ENCODE data around the gene TAS2R31. TPM values are rescaled to one million over a fixed set of nuclear protein-coding genes. Genes with fewer than 3 reads are reported as not detected.
"Not testable (repeated sequence)": the region's sequence is repeated elsewhere in the genome, so short reads cannot be mapped to it uniquely, and the experiment has no call there.

The TAS2R31 gene
- 9.5 TPM in 1 of 2 replicates, not detected in the other for total RNA-seq

- no peak for DNase-seq (ENCODE audit: low read depth)
Observed at GRCh38 chr12:11031307-11031706, at the start of gene TAS2R31. Gene TAS2R31 (minus strand): TSS chr12:11031407. CDS start chr12:11031335, 72 bp downstream.

GRCh38 chr12:11078246-11078645, 47.0 kb upstream of the TAS2R31 start:
- no peak for DNase-seq (ENCODE audit: low read depth)

GRCh38 chr12:11075642-11076041, 44.4 kb upstream of the TAS2R31 start:
- DNase-seq (ENCODE audit: low read depth): no peak

- no peak for DNase-seq (ENCODE audit: low read depth)
Observed at GRCh38 chr12:11071414-11071813, 40.2 kb upstream of the TAS2R31 start.

GRCh38 chr12:11070999-11071398, 39.8 kb upstream of the TAS2R31 start:
- DNase-seq (ENCODE audit: low read depth): no peak

- DNase-seq (ENCODE audit: low read depth): no peak
Observed at GRCh38 chr12:11069854-11070365, 38.7 kb upstream of the TAS2R31 start.

- DNase-seq (ENCODE audit: low read depth): no peak
Observed at GRCh38 chr12:11067514-11067913, 36.3 kb upstream of the TAS2R31 start.

GRCh38 chr12:11062194-11062593, 31.0 kb upstream of the TAS2R31 start, which contains the start of gene TAS2R46:
Gene TAS2R46 (minus strand): TSS chr12:11062294. CDS start chr12:11062294, 0 bp downstream.
- DNase-seq (ENCODE audit: low read depth): not testable (repeated sequence)

- no peak for DNase-seq (ENCODE audit: low read depth)
Observed at GRCh38 chr12:11059784-11060183, 28.6 kb upstream of the TAS2R31 start.

GRCh38 chr12:11059041-11059440, 27.8 kb upstream of the TAS2R31 start:
- DNase-seq (ENCODE audit: low read depth): no peak

GRCh38 chr12:11055306-11055705, 24.1 kb upstream of the TAS2R31 start:
- DNase-seq (ENCODE audit: low read depth): no peak

GRCh38 chr12:11049806-11050531, 18.8 kb upstream of the TAS2R31 start:
- DNase-seq (ENCODE audit: low read depth): not testable (repeated sequence)

GRCh38 chr12:11041366-11041765, 10.2 kb upstream of the TAS2R31 start:
- not testable (repeated sequence) for DNase-seq (ENCODE audit: low read depth)

GRCh38 chr12:11040162-11040561, 9.0 kb upstream of the TAS2R31 start:
- no peak for DNase-seq (ENCODE audit: low read depth)

GRCh38 chr12:11039171-11039570, 8.0 kb upstream of the TAS2R31 start:
- no peak for DNase-seq (ENCODE audit: low read depth)

GRCh38 chr12:11033959-11034358, 2.8 kb upstream of the TAS2R31 start:
- not testable (repeated sequence) for DNase-seq (ENCODE audit: low read depth)

GRCh38 chr12:11026118-11026517, 5.1 kb downstream of the TAS2R31 start:
- no peak for DNase-seq (ENCODE audit: low read depth)

GRCh38 chr12:11023387-11023786, 7.8 kb downstream of the TAS2R31 start:
- DNase-seq (ENCODE audit: low read depth): no peak

GRCh38 chr12:11022520-11022919, 8.7 kb downstream of the TAS2R31 start, which contains the start of gene TAS2R19:
Gene TAS2R19 (minus strand): TSS chr12:11022620. CDS start chr12:11022571, 49 bp downstream.
- DNase-seq (ENCODE audit: low read depth): no peak

- DNase-seq (ENCODE audit: low read depth): no peak
Observed at GRCh38 chr12:11016937-11017336, 14.3 kb downstream of the TAS2R31 start.

- peak; percentile 4 for DNase-seq (ENCODE audit: low read depth)
Observed at GRCh38 chr12:11015775-11016430, 15.3 kb downstream of the TAS2R31 start.

- DNase-seq (ENCODE audit: low read depth): peak; percentile 52
Observed at GRCh38 chr12:11014234-11014633, 17.0 kb downstream of the TAS2R31 start.

- DNase-seq (ENCODE audit: low read depth): no peak
Observed at GRCh38 chr12:11007608-11008007, 23.6 kb downstream of the TAS2R31 start.
